Measurements from ENCODE around the gene CHRM2. TPM values are rescaled to one million over a fixed set of nuclear protein-coding genes. Genes with fewer than 3 reads are reported as not detected.

The CHRM2 gene
- total RNA-seq, 4 donors from 2014 or later, result 0.13 to 0.32 (median 0.15) TPM; not detected in 1

DNA sequence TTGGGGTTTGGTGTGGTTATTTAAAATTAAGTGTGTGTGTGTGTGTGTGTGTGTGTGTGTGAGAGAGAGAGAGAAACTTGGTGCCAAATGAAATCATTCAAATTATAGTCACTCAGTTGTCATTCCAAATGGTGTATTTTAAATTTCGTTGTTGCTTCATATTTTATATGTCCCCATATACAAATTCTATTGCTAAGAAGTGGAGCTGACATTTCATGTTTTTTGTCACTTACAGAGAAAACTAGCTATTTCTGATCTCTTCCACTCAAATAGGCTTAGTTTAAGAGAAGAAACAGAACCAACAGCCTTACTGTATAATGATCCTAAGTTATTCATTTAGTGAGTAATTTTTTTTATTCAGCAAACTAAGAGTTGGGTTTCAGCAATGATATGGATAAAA lies 42.3 kb downstream of the CHRM2 start:
- DNase-seq (ENCODE audit: low spot score in 2 of 2), result no peak

DNA sequence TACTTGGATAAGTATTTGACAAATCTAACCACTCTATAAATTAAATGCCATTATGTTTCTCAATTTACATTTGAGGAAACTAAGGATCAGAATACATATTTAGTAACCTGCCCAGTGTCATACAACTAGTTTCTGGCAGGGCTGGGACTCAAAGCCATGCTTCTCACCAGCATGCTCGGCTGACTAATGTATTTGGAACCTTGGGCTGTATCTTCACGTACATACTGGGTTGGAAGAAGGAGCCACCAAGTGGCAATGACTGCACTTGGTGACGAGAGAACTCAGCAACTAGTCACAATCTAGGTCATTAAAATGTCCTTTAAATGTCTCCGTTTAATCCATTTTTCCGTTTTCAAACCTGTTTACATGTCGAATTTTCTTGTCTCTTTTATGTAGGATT lies 42.9 kb downstream of the CHRM2 start:
- intact Hi-C loops (cut with DNase I; ENCODE audit: low total_unique reads), result no loop called here
- WGBS, 2 donors, result 59 to 62% methylated on average over 6 of the region's 6 CpGs
- no peak for DNase-seq (ENCODE audit: low spot score in 2 of 2)
- no peak overlapping the region for H3K4me3 ChIP-seq (ENCODE audit: low read depth, poor library complexity, severe bottlenecking)
- TF ChIP-seq, protein P1, sequence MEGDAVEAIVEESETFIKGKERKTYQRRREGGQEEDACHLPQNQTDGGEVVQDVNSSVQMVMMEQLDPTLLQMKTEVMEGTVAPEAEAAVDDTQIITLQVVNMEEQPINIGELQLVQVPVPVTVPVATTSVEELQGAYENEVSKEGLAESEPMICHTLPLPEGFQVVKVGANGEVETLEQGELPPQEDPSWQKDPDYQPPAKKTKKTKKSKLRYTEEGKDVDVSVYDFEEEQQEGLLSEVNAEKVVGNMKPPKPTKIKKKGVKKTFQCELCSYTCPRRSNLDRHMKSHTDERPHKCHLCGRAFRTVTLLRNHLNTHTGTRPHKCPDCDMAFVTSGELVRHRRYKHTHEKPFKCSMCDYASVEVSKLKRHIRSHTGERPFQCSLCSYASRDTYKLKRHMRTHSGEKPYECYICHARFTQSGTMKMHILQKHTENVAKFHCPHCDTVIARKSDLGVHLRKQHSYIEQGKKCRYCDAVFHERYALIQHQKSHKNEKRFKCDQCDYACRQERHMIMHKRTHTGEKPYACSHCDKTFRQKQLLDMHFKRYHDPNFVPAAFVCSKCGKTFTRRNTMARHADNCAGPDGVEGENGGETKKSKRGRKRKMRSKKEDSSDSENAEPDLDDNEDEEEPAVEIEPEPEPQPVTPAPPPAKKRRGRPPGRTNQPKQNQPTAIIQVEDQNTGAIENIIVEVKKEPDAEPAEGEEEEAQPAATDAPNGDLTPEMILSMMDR (IDR thresholded peaks at IDR 0.05), result no peak

More for the DNA sequence above, 42.3 kb downstream of the CHRM2 start:
- TF ChIP-seq POLR2A (IDR thresholded peaks at IDR 0.05), result no peak
- TF ChIP-seq, protein P1 (IDR thresholded peaks at IDR 0.05), result no peak
- H3K4me3 ChIP-seq (ENCODE audit: low read depth, poor library complexity, severe bottlenecking), result no peak overlapping the region
- WGBS, 2 donors, result 64 to 73% methylated on average over 1 of the region's 1 CpG
- intact Hi-C loops (cut with DNase I; ENCODE audit: low total_unique reads), result no loop called here

DNA sequence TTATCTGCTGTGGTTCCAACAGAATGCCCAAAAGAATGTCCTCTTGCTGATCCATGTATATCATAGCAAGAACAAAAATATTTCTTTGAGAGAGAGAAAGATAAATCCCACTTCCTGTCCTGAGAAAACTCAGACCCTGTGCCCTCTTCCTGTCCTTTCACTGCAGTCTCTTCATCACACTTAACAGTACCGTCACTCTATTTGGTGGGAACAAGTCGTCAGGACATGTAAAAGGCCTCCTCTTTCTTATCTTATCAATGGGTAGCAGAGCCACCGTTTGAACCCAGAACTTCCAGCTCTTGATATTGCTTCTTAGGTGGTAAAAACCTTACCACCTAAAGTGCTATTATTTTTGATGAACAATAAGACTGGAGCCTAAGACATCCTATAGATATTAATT lies 43.9 kb downstream of the CHRM2 start:
- DNase-seq (ENCODE audit: low spot score in 2 of 2), result no peak
- TF ChIP-seq, protein P1 (IDR thresholded peaks at IDR 0.05), result no peak
- no peak for TF ChIP-seq POLR2A (IDR thresholded peaks at IDR 0.05)
- intact Hi-C loops (cut with DNase I; ENCODE audit: low total_unique reads), result no loop called here
- H3K4me3 ChIP-seq (ENCODE audit: low read depth, poor library complexity, severe bottlenecking), result no peak overlapping the region
- WGBS, 2 donors, result 59 to 69% methylated on average over 3 of the region's 3 CpGs

DNA sequence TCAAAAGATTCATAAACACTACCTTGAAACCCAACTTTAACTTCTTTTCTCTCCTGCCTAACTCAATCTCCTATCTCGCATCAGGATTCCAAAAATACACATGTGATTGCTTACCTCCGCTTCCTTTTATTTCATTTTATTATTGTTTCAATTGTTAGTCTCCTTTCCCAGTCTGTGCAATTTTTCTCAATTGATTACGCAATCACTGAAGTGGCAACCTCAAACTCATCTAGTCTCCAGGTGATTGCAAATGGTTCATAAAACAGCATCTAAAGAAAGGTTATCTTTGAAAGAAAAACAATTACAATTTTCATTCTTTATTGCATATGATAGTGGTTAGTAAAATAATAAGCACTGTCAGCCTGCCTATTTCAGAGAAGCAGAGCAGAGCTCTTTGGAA lies 45.6 kb downstream of the CHRM2 start:
- no peak for TF ChIP-seq POLR2A (IDR thresholded peaks at IDR 0.05)
- TF ChIP-seq, protein P1 (IDR thresholded peaks at IDR 0.05), result no peak
- intact Hi-C loops (cut with DNase I; ENCODE audit: low total_unique reads), result no loop called here
- WGBS, 2 donors, result 75 to 84% methylated on average over 3 of the region's 3 CpGs
- no peak overlapping the region for H3K4me3 ChIP-seq (ENCODE audit: low read depth, poor library complexity, severe bottlenecking)
- DNase-seq (ENCODE audit: low spot score in 2 of 2), result no peak

DNA sequence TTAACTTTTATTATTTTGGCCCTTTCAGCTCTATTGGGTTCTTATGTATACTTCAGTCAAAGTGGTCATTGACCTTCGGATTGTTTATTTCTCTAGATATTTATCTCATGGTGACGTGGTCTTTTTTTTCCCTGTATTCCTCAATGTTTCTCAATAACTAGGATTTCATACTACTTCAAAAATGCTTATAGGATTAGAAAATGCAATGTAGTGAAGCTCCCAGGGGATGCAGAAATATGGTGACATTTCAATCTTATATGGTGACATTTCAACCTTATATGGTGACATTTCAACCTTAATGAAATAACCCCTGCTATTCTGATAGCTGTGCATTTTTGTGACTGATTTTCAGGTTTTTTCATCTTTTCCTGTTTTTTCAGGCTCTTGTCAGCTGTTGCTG lies 51.4 kb downstream of the CHRM2 start:
- 91 to 94% methylated on average over 2 of the region's 2 CpGs for WGBS, 2 donors
- no peak for DNase-seq (ENCODE audit: low spot score in 2 of 2)
- intact Hi-C loops (cut with DNase I; ENCODE audit: low total_unique reads), result no loop called here
- H3K4me3 ChIP-seq (ENCODE audit: low read depth, poor library complexity, severe bottlenecking), result no peak overlapping the region
- no peak for TF ChIP-seq POLR2A (IDR thresholded peaks at IDR 0.05)

DNA sequence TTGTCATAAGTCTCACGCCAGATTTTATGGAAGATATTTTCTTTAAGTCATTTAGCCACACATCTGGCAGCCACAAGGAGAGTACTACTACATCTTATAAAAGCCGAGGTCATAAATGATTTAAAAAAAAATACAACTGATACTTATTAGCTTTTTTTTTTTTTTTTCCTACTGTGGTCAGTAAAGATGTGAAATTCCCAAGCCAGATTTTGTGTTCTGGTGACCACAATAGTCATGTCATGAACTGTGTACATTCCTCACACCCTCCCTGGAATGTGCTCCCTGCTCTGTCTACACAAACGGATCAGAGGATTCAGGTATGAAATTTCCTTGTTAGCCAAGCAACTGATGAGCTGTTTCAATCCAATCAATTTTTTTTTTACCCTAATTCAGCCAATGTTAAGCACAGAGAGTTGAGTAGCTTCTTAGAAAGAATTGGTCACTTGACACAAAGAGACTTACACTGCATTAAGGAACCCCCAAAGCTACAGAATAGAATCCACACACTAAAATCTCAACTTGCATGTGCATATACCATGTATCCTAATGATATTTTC lies 54.7 kb downstream of the CHRM2 start:
- no peak overlapping the region for H3K4me3 ChIP-seq (ENCODE audit: low read depth, poor library complexity, severe bottlenecking)
- TF ChIP-seq, protein P1 (IDR thresholded peaks at IDR 0.05), result no peak
- no peak for TF ChIP-seq POLR2A (IDR thresholded peaks at IDR 0.05)
- no peak for DNase-seq (ENCODE audit: low spot score in 2 of 2)
- 43% methylated on average over 3 of the region's 3 CpGs for WGBS, 2 donors
- intact Hi-C loops (cut with DNase I; ENCODE audit: low total_unique reads), result no loop called here

Data from lower leg skin (tissue), 4 donors.